GM18499 (cell line): ENCODE data around the gene FYB1.
"Not testable (repeated sequence)": the region's sequence is repeated elsewhere in the genome, so short reads cannot be mapped to it uniquely, and the experiment has no call there.

Source experiments
- ATAC-seq: cut with Tn5 transposase; IDR thresholded peaks from one replicate; pipeline ENCODE4 v1.9.1; 2021; ENCODE audit warnings: moderate number of reproducible peaks; ENCODE audit not compliant: insufficient read depth, unreplicated experiment

The FYB1 gene

DNA sequence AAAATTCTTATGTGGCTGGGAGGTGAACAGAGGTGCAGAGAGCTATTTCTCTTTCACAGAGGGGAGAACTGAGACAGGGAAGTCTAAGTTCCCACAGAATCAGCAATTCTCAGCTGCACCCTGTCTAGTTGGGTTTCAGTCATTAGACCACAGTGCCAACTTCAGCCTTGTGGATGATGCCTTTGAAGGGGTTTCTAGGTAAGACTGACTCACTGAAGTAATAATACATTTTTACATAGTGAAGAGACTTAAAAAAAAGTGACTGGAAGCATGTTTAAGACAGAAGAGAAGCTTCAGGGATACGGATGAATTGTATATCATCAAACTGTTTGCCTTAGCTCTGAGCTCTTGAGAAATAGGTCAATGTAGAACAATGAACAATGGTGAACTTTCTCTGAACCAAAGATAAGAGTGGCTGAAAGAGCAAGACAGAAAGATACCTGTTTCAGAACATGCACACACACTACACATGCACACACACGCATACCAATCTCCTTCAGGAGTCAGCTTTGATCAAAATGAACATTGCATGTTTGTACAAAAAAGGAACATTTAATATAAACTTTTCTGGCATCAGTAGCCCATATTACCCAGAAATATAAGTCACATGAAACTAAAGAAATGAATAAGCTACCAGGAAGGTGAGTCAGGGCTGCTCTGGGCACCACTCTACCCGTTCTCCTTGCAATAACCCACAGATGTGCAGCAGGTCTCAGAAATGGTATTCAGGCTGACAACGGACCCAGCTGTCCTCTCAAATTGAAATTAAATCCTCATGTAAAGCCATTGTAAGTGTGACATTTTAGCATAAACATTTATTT is 12.6 kb upstream of the FYB1 start:
- no peak for ATAC-seq

DNA sequence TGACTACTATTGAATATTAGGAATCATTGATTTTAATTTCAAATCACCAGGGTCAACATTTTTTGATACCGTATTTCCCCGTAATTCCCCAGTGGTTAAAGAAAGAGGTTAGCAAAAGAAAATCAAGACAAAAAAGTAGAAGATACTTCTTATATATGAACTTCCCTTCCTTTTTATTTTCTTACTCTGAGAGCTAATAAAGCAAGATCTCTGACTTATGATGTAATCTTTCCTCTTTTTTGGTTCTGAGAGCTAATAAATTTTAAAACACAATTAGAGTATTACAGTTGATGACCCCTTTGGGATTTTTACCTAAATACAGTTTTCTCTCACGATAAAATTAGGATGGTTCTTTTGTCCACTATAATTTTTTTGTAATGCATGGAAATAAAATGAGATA is 9.2 kb upstream of the FYB1 start:
- ATAC-seq: no peak

DNA sequence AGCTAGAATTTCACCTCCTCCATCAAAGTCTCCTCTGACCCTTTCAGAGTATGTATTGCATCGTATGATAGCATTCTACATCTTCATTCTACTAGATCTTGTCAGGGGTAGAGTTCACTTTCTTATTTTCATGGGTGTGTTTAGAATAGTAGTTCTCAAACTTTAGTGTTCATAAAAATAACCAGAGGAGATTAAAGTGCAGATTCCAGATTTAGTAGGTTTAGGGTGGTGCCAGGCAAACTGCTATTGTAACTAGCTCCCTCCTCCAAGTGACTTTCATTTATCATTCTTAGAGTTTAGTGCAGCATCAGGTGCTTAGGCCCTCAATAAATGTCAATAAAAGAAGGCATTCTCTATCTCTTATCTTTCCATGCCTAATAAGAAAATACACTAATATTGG is 7.2 kb upstream of the FYB1 start:
- no peak for ATAC-seq

GRCh38 chr5:39226100-39226451 is 6.7 kb upstream of the FYB1 start:
- no peak for ATAC-seq

- no peak for ATAC-seq
Observed at GRCh38 chr5:39225405-39226099, 6.2 kb upstream of the FYB1 start.

GRCh38 chr5:39224196-39224761 is 4.9 kb upstream of the FYB1 start:
- ATAC-seq: no peak

DNA sequence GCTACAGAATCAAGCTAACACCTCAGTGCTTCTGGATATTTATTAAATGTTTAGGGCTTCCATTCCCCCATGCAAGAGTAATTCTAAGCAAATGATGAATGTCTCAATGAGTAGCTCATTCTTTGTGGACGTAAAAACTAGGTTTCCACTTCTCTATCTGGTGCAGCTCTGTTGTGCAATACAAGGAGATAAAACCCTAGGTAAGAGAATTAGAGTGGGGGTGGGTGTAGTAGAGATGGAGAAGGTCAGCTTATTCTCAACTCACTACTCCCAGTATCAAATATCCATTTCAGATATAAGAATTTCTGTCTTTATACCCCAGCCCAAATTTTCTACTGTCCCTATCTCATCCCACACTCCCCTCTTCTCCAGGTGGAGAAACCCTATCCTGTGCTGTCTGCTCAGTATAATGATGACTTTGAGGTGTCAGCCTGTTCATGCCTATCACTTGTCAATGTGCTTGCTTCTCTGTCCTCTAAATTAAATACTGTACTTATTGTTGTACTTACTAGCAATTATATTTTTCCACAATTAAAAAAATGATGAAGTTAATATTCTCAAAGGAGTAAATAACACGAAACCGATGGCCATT is 4.3 kb upstream of the FYB1 start:
- ATAC-seq: no peak

DNA sequence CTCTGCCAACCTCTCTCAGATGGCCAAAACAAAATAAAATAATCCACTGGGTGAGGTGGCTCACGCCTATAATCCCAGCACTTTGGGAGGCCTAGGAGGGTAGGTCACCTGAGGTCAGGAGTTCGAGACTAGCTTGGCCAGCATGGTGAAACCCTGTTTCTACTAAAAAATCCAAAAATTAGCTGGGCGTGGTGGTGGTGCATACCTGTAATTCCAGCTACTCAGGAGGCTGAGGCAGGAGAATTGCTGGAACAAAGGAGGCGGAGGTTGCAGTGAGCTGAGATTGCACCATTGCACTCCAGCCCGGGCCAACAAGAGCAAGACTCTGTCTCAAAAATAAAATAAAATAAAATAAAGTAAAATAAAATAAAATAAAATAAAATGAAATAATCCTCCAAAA is 2.3 kb upstream of the FYB1 start:
- not testable (repeated sequence) for ATAC-seq

- no peak for ATAC-seq
Observed at GRCh38 chr5:39220280-39221030, 1.1 kb upstream of the FYB1 start.

DNA sequence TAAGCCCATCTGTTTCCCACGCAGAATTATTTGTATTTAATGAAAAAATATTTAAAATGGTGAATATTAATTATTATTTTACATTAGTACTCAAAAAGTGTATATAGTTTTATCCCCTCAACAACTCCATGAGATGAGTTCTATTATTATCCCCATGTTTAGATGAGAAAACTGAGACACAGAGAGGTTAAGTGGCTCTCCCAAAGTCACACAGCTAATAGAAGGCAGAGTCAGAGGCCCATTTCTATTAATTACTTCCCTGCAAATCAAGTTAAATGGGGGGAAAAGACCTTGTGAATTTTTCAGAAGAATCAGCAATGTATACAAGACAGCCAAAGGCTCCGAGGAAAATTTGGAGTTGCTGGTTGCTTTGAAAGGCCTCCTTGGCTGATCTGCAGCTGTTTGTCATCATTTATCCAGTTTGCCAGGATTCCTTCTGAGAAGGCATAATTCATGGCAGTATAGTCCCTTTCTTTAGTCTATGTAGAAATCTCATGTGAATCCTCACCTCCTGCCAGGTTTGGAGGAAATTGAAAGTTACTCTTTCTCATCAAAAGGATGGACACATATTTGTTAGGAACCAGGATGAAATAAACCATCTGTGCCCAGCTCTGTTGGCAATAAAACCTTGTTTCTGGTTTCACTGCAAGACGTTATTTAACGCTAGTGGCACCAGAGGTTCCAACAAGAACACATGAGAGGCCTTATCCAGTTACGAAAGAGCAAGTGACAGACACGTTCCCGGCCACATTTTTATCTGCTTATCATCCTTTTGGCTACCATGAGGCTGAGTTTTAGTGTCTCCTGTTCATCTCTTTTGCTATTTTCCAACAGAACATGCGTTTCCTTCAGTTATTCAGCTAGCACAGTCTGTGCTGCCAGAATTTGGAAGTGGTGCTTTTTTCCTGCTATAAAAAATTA is 621 bp downstream of the FYB1 start:
- ATAC-seq: no peak

DNA sequence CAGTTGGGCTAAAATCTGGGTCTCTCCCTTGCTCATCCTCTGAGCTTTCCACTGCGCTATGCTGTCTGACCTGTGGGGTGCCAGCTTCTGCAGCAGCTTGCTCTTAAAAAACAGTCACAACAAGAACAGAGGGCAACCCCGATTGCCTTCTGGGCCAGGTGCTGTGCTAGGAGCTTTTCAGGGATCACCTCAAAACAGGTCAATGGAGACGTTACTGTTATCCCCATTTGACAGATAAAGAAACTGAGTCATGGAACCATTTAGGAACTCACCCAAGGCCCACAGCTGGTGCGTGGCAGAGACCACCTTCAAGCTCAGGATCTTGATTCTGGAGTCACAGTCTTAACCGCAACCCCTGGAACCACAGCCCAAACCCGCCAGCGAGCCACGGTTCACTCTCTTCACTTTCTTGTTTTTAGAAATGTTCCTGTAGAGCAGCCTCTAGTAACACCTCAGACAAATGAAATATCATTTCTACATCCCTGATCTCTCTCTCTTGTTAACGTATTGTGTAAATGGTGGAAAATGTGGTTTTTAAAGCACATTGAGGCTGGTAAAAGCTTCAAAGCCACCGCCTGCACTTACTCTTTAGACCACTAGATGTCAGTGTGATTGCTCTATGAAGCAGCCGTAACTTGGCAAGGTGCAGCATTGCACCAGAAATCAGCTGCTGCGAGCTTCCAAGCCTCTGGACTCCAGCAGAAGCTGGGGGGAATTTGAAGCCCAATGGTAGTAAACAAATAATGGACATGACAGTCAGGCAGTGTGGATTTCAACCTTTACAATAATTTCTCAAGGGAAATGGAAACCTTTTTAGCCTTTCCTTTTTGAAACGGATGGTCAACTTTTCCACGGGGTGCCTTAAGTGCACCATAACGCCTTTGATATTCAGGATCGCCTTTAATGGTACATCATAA is 1.7 kb downstream of the FYB1 start:
- peak; percentile 59 for ATAC-seq

DNA sequence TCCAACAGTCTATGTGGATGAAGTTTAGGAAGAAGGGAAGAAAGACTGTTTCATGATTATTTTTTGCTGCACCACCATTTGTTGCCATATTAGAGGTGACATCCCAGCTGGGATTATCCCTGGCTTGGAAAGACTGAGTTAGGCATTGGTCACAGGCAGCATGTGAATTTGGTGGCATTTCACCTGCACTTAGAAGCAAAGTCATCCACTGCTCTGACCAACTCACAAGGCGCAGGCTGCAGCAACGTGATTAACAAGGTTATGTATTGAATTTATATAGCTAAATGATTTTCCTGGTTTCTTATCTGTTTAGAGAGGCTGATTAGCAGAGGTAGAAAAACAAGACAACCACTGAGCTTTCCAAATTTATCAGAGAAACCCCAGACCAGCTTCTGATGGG is 2.7 kb downstream of the FYB1 start:
- no peak for ATAC-seq

- no peak for ATAC-seq
Observed at GRCh38 chr5:39215857-39216256, 3.5 kb downstream of the FYB1 start.

- ATAC-seq: no peak
Observed at GRCh38 chr5:39214912-39215709, 4.3 kb downstream of the FYB1 start.

GRCh38 chr5:39213447-39214207 is 5.7 kb downstream of the FYB1 start:
- no peak for ATAC-seq

DNA sequence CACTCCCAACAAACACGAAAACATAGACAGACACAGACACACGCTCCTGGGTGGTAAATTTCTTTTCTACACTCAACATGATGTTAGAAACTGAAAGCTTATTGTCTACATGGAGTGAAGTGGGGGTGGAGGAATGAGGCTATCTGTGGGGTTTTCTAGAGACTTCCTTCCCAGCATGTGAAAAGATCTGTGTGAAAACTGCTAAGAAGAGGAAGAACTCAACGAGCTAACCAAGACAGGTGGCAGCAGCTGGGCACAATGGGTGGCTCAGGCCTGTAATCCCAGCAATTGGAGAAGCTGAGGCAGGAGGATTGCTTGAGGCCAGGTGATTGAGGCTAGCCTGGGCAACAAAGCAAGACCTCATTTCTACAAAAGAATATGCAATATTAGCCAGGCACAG is 7.6 kb downstream of the FYB1 start:
- ATAC-seq: no peak

DNA sequence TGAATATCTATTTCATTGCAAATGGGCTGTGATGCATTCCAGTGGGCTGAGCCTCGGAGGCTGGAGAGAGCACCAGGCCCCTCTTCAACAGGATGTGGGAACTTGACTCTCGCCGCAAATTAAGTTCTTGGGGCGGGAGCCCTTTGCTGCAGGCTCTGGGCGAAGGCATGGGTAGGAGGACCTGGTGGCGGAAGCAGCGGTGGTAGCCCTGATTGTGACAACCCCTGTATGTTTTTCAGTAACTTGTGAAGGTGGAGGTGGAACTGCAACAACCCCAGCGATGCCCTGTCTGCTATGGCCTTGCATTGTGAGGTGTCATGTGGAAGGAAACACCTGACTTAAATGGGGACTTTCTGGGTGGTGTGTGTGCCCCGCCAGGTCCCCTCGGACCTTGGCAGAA is 9.4 kb downstream of the FYB1 start:
- no peak for ATAC-seq
